T-helper 9 cell (primary cell): ENCODE measurements around the gene GDNF.

ENCODE experiments used
- DNase-seq: peaks from one replicate; pipeline ENCODE4 v3.0.0-alpha.2; 2020

Gene GDNF

DNA sequence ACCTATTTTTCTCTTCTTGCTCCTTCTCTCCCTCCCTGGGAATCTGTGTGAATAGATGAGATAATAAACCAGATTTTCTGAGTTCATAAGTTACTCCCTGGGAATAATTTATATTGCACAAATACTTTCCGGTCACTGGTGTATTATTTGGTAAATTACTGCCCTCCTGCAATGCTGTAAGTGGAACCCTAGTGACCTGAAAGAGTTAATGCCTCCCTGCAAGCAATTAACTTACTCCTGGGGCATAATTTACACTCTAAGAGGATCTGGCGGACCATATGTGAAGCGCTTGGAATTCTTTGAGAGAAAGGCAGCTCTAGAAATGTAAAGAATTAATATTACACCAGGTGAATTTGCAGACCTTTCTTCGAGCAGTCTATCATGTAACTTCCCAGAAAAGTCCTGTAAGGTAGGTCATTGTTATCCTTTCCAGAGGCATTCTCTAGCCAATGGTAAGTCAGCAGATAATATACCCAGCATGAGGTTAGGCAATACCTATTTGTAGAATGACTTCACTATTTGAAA, 7.0 kb upstream of the GDNF start:
- DNase-seq: no peak

DNA sequence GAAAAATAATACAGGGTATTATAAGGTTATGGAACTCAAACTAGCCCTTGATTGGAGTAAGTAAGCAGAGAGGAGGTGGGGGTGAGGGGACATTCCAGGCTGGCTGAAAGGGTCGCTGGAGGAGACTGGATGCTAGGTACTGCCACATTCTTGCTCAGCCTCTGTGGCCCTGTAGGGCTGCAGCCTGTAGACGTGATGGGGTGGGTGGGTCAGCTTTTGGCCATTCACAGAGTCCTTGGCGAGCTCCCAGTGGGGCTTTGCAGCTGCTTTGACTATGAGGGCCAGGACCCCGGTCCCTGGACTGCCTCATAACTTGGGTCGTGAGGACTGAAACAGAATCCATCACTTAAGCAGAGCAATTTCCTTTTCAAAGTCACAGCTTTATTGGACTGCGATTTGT, 4.2 kb upstream of the GDNF start:
- DNase-seq: no peak

DNA sequence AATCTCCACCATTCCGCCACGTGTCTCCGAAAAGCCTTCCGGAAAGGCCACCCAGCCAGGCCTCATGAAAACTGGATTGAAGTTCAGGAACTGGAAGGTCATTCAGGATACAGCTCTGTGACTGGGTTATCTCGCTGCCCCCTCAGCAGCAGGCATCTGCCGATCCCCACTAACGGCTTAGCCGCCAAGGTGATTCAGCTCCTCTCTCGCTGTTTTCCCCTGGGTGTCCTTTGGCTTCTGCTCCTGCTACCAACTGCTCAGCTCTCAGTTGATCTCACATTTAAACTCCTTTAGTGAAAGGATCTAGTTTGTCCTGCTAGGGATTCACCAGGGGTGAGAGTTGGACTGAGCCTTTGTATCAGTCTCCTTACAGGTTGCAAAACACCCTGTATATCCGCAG, 2.2 kb upstream of the GDNF start:
- no peak for DNase-seq

DNA sequence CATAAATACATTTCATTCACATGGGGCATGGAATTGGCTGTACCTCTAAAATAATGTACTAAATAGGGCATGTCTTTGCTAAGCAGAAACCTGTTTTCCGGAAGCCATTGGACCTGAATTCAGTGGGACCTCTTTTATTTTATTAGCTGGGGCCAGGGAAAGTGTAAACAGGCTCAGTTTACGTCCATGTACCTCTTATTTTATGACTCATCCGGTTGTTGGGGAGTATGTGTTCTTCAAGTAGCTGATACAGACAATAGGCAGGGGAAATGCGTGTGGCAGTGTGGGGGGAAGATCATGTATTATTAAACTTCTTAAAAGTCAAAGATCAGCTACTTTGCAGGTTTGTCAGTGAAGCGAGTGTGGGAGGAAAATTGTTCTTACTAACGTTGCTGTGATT, 1.4 kb upstream of the GDNF start:
- no peak for DNase-seq

DNA sequence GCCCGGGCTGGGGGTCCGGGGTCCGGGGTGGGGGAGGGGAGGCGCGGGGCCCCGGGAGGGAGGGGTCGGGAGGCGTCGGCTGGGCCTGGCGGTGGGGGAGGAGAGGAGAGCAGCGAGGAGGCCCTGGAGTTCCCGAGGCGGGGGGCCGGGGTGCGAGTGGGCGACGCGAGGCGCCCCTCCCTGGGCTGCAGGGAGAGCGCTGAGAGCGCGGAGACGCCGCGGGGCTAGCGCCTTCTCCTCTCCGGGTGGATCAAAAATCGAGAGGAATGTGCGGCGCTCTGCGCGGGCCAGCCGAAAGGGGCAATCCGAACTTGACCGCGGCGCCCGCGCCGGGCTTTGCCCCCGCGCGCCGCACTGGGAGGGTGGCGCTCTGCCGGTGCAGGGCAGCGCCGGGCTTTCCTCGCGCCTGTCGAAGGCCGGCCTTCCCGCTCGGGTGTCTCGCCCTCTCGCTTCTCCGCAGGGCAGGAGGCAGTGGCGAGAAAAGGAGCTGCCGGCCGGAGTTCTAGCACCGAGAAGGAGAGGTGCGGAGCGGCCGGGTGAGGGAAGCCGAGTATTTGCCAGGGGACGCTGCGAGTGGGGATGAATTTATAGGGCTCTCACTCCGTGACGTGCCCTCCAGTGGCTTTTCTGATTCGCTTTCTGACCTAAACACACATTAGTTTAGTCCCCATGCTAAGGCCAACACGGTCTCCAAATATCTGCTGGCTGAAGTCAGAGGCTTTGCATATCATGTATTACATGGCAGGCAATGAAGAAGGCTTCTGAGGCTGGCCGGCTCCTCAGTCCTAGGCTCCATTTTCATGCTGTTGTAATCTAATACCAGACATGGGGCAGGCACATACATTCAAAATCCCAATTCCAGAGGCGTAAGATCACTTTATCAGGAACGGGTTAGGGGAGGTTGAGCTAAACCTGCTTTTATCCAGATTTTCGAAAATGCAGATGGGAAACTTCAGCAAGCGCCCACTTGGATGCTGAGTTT, 503 bp upstream of the GDNF start:
- DNase-seq: no peak

DNA sequence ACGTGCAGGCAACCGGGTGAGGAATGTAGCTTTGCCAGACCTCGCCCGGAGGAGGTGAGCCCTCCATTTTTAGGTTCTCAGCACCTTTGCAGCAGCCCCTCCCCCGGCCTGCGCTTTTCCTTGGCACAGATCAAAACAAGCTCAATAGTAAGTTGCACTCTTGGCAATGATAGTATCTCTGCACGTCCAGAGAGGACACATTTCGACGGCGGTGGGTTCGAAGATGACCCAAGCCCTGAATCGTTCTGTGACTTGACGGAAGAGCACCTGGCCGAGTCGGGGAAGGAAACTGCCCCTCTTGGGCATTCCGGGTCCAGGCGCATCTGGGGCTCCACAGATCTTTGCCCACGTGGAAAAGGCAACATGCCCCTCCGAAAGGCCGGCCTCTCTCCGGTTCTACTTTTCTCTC, 904 bp downstream of the GDNF start:
- DNase-seq: no peak

DNA sequence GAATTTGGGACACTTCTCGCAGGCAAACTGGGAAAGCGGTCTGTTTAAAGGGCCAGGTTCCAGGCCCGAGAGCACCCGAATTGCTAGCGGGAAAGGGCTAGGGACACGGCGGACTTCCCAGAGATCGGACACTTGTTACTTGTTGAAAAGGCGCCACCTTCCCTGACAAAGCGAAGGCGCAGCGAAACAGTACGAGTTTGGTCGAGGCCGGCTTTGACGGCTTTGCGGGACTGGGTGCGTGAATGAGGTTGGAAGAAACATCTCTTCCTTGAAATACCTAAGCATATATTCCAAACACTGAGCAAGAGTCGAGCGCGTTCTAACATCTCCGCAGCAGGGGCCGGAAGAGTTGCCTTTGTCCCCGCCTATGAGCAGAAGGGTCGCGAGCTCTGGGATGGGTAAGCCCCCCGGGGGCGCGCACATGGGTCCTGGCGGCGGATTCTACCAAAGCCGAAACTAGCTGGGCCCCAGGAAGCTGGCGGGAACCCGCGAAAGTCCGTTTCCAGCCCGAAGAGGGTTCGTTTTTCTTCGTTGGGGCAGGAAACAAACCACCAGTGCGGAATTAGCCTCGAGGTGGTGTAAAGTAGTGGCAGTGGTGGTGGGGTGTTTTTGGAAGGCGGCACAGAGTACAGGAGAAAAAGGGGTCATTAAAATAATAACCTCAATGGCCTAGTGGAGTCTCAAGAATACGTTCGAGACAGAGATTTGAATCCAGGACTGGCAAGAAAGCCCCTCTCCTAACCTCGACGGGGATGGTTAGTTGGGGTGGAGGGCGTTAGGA, 1.5 kb downstream of the GDNF start:
- no peak for DNase-seq

DNA sequence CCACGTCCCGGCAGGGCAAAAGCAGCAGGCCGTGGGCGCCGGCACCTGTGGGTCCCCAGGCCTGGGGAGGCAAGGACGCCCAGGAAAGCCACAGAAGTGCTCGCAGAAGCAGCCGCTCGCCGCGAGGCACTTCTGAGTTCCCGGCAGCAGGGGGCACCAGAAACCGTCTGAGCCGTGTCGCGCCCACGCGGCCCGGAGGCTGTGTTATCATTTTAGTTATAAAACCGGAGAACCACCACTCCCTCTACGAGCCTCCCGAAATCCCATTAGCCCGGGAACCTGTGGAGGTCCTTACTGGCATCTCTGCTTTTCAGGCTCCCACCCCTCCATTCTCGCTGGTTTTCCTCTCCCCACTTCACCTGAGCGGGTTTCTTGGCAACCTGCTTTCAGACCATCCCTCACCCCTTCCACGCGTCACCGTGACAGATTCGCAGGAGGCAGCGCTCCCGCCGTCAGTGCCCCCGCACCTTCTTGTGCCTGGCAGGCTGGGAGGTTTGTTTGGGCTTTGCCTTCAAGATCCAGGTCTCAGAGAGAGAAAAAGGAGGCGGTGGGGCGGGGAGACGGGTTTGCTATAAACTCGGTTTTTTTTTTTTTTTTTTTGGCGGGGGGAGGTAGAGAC, 2.3 kb downstream of the GDNF start:
- peak; percentile 5 for DNase-seq

DNA sequence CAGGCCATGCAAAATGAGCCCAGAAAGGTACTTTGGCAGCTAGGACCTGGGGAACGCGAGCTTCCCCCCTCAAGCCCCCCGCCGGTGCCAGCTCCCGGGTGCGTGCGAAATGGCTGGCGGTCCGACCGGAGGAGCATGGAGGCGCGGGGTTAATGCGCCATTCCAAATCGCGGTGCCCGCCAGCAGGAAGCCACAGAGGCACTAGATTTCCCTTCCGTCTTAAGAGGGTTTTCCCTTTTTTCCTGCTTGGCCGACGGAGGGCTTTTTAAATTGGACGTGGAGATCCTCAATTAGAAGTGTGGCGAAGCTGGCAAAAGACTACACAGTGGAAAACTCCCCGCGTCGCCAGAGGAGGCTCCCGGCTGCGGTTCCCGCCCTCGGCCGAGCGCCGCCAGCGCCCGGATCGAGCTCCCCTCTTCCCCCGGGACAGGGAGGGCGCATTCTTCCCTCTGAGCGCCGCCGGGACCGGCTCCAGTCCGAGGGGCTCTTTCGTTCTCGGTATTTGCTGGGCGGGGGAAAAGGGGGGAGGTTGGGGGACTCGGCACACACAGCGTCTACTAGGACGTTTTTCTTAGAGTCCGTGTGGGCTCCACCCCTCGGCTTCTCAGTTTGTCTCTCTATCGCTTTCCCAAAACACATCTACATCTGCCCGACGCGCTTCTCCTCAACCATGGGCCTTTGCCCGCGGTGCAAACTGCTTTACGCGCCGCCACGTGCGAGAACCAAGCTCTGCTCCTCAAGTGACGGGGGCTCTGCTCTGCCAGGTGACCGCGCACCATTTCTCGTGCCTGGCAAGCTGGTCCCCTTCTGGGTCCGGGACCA, 3.0 kb downstream of the GDNF start:
- no peak for DNase-seq

DNA sequence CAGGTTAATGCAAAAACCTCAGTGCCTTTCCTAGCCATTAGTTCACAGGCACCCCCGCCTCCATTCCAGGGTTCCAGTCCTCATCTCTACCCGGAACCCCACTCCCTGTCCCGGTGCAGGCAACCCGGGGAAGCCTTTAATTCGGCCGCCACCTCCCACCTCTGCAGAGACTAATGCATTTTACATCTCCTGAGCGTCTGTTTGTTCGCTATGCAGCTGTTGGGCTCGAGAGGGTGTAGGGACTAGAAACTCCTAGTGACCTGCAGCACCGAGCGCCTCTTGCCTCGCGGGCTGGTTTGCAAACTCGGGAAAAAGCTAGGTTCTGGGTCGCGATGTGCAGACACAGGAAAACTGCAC, 3.6 kb downstream of the GDNF start:
- DNase-seq: no peak

DNA sequence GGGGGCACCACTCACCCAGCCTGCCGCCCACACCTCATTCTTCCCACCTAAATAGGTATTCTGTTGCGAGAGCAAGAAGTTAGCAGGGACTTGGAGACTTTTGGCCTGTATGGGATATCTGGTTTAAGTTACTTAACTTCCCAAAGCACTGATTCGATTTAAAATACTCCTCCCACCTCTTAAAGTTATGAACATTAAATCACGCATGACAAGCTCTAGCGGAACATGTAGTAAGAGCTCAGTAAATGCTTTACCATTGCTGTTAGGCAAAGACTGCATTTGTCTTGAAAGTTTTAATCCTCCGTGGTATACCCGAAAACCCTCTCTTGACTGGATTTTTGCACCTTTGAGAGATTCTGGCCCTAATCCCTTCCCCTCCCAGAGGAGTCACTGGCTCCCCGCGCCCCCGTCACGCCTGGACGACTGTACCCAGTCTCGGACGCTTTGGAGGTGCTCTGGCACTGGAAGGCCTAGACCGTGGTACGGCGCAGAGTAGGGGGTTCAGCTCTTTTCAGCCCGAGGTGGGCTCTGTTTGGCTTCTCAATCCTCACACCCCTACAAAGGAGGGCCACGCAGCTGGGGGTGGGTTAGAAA, 4.4 kb downstream of the GDNF start:
- no peak for DNase-seq

DNA sequence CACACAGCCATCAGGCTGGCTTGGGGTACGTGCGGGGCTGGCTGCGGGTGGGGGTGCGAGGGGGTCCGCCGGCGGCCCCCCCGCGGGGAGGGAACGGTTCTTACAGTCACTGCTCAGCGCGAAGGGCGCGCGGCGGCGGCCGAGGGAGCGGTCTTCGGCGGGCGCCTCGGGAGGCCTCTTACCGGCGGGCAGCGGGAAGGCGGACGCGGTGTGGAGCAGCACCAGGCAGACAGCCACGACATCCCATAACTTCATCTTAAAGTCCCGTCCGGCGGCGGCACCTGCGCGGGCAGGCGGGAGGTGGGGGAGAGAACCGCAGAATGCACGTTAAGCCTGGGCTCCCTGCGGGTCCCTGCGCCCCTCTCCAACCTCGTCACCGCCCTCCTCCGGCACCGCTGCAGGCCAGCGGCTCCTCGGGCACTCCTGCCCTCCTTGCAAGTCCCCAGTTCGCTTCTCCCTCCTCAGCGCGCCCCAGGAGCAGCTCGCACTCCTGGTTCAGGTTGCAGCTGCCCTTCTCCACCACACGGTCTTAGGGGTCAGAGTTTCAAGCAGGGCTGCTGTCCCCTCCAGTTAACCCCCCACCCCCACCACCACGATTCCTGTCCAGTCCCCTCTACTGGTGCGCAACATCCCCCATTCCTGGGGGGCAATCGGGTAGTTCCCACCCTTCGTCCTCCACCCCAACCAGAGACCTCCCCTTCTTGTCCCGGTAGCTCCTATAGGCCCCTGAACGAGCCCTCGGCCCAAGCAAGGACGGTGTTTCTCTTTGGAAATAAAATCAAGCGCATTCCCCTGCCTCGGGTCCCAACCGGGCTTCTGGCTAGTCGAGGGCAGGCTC, 5.1 kb downstream of the GDNF start:
- no peak for DNase-seq

DNA sequence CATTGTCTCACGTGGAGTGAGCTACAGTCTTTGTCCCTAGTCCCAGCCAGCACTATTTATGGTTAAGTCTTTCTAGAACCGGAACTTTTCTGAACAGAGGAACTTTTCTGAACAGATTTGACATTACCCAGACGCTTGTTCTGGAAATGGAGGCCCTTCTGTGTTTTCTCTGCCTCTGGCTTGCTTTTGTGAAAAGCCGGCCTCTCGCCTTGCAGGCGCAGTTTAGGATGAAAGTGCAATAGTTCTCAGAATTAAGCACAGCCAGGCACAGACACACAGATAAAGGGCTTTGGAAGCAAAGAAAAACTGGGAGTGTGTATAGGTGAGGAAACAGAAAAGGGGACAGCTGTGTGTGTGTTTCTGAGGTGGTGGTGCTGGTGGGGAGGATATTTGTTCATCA, 5.9 kb downstream of the GDNF start:
- DNase-seq: no peak

DNA sequence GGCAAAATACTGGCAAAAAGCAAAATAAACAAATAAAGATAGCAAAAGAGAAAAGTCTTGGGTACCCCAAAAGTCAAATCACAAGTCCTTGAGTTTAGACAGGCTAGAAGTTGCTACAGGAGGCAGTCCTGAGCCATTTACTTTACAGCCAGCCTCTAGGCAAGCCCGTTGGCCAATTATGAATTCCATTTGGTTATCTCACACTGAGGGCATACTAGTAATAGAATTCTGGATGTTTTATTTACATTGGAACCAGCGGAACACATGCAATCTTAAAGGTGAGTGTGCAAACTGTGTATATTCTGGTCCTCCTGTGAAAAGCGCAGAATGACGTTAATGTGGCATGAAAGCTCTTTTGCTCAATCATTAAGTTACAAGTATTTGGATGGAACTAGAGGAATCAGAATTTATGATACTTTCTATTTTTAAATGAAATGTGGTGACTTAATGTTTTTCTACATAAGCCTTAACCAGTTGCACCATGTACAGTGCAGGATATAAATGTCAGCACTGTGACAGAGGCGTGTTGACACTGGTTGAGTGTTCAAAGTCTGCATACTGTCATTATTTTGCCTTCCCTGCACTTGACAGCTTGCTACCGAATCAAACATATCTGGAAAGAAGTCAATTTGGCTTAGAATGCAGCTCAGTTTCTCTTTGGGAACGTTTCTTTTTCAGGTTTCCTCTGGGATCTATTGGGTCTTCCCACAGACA, 7.9 kb downstream of the GDNF start:
- no peak for DNase-seq

DNA sequence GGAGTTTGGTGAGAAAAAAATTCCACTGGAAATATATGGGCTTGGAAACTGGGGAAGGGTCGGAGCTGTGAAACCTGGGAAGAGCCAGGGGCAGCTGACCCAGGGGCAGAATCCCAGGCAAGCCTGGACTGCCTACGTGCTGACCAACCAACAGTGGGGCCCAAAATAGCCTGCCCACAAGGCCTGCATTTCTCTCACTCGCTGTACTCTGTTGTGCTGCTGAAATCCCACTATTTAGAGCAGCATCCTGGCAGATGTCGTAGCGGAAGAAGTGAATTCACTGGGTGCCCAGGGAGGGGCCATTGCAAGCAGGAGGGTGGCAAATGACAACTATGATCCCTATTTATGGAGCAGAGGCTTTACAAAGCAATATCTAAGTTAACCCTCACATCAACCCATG, 9.5 kb downstream of the GDNF start:
- DNase-seq: no peak

DNA sequence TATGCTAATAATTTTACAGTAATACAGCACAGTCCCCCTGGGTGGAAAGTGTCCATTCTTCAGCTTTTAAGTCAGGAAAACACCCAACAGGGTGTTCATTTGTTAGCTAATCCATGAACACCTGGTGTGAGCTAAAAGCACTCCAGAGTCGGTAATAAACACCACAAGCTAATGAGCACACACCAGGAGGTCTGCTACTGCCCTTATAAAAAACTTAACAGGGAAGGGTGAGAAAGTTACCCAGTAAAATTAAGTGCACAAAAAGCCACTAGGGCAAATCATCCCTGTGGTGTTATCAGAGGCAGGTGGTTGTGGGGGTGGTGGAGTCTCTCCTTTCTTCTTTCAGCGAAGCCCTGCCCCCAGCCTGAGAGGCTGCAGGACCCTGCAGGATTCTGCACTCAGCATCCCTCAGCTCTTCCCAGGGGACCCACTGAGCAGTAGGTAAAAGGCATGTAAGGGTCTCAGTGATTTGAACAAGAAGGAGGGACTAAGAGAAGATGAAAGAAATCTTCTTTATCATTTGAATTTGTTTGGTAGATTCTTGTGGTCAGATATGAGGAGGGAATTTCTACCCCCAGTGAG, 14.4 kb downstream of the GDNF start:
- no peak for DNase-seq

DNA sequence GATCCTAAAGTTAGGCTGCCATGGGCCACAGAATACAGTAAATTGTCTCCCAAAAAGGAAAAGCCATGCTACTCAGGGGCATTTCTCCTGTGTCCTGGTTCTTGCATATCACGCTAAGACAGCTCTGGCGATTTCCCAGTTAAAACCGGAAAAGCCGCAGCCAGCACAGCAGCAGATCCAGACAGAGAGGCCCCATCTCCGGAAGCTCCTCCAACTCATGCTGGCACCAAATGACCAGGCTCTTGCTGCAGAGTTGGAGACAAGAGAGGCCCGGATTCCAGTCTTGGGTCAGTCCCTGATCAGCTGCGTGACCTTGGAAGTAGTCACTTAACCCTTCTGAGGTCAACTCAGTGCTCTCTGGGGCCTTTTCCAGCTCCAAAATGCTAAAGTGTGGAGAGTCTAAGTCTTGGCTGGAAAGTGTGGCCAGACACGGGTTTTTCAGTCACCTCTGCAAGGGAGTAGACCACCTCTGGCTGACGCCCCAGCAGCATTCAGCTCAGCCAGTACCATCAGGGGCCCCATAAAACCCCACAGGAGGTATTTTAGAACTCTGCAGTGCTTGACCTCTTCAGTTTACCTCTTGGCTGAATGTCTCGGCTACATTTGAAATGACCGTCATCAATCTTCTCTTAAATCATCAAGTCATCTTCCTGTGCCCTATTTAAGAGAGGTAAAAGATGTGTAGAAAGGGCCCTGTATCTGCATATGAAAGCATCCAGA, 16.2 kb downstream of the GDNF start:
- no peak for DNase-seq

DNA sequence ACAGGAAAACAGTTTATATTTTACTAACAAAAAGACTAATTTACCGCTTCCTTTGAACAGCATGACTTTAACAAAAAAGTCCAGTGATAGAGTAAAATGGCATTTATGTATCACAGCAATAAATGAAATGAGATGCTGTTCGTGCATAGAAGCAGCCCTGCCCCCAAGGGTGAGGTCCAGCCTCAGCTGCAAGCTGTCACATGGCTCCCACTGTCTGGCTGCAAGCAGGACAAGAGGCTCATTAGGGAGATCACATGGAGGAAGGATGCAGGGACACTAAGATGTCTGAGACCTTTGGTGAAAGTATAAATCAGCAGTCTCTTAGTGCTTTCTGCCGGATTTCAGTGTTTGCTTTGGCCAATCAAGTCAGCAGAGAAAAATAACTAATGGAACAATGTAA, 23.0 kb downstream of the GDNF start:
- DNase-seq: no peak

DNA sequence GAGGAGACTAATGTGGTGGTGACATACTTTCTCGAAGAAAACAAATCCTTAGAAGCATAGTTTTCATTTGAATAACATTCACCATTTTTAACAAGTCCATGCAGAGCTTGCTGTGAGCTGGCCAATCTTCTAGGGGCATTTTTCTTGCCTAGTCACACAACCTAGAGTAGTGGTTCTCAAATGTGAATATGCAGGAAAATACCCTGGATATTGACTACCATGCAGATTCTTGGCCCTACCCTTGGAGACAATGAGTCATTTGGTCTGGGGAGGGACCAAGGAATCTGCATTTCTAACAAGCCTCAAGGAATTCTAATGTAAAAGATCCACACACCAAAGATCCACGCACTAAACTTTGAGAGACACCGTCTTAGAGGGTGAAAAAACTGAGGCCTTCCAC, 23.5 kb downstream of the GDNF start:
- DNase-seq: no peak
